BLaER1 treated with 17β-estradiol and CSF1 and Interleukin-3, amounts not matched to agents 10 nM and 100 nM (cell line): ENCODE data around the gene AGT.

Experiments
- H3K27ac ChIP-seq, 11 experiments: shearing (Covaris generic); formaldehyde crosslinking; 2 replicates each; pipeline ENCODE4 v1.8.1; 2022
- H3K27me3 ChIP-seq, 11 experiments: shearing (Covaris generic); formaldehyde crosslinking; 2 replicates each; pipeline ENCODE4 v1.8.1; 2022
- H3K36me3 ChIP-seq, 11 experiments: shearing (Covaris generic); formaldehyde crosslinking; 2 replicates each; pipeline ENCODE4 v1.8.1; 2022
- H3K4me1 ChIP-seq, 10 experiments: shearing (Covaris generic); formaldehyde crosslinking; 2 replicates each; pipeline ENCODE4 v1.8.1; 2022
- H3K4me2 ChIP-seq, 11 experiments: shearing (Covaris generic); formaldehyde crosslinking; 2 replicates each; pipeline ENCODE4 v1.8.1; 2022
- H3K4me3 ChIP-seq, 10 experiments: shearing (Covaris generic); formaldehyde crosslinking; 2 replicates each; pipeline ENCODE4 v1.8.1; 2022
- H3K9ac ChIP-seq, 11 experiments: shearing (Covaris generic); formaldehyde crosslinking; 2 replicates each; pipeline ENCODE4 v1.8.1; 2022
- H3K9me3 ChIP-seq, 11 experiments: shearing (Covaris generic); formaldehyde crosslinking; replicated peaks in 1 of 11; 2 replicates each; pipeline ENCODE4 v1.8.1; 2022
- H4K20me1 ChIP-seq, 11 experiments: shearing (Covaris generic); formaldehyde crosslinking; 2 replicates each; pipeline ENCODE4 v1.8.1; 2022
- Cebpa-rat ChIP-seq, 11 experiments: shearing (Covaris generic); IDR thresholded peaks; 2 replicates each; pipeline ENCODE4 v1.8.1; 2022

Gene AGT

GRCh38 chr1:230711245-230711644, 2.7 kb downstream of the AGT start:
- H3K36me3 ChIP-seq = no peaks in the 10 kb centered on the region
- H3K27me3 ChIP-seq = no peaks in the 10 kb centered on the region
- peaks cover 3 to 10% (median 8%) of the 10 kb centered on the region in 11 experiments for H3K9me3 ChIP-seq
- TF ChIP-seq Cebpa-rat (IDR thresholded peaks at IDR 0.05) = no peak
- no peak overlapping the region for H3K27ac ChIP-seq
- no peak overlapping the region for H3K4me3 ChIP-seq
- no peak overlapping the region for H3K9ac ChIP-seq
- H4K20me1 ChIP-seq = no peaks in the 10 kb centered on the region
- no peak overlapping the region for H3K4me2 ChIP-seq
- H3K4me1 ChIP-seq = peaks cover 5 to 12% (median 10%) of the 10 kb centered on the region in 10 experiments; a peak in 17 of 20 replicates

GRCh38 chr1:230710543-230710904, 3.4 kb downstream of the AGT start:
- Histone ChIP-seq H3K36me3 (no peaks in the 10 kb centered on the region), H3K27me3 (no peaks in the 10 kb centered on the region), H4K20me1 (no peaks in the 10 kb centered on the region), H3K4me3 (no peak overlapping the region), H3K9me3 (peaks cover 0 to 2% (median under 1%) of the 10 kb centered on the region in 11 experiments; a peak in 4 of 22 replicates), H3K4me1 (peaks cover 5 to 12% (median 10%) of the 10 kb centered on the region in 10 experiments; a peak in 17 of 20 replicates), H3K27ac (no peak overlapping the region), H3K9ac (no peak overlapping the region), H3K4me2 (no peak overlapping the region)
- no peak for TF ChIP-seq Cebpa-rat (IDR thresholded peaks at IDR 0.05)

- H3K27me3 ChIP-seq = no peaks in the 10 kb centered on the region
- H3K36me3 ChIP-seq = no peaks in the 10 kb centered on the region
- H4K20me1 ChIP-seq = no peaks in the 10 kb centered on the region
- no peak overlapping the region for H3K9ac ChIP-seq
- no peaks in the 10 kb centered on the region for H3K9me3 ChIP-seq
- peaks cover 5 to 12% (median 10%) of the 10 kb centered on the region in 10 experiments; a peak in 17 of 20 replicates for H3K4me1 ChIP-seq
- H3K4me3 ChIP-seq = no peak overlapping the region
- no peak for TF ChIP-seq Cebpa-rat (IDR thresholded peaks at IDR 0.05)
- H3K4me2 ChIP-seq = no peak overlapping the region
- no peak overlapping the region for H3K27ac ChIP-seq
These were observed 4.0 kb downstream of the AGT start for GRCh38 chr1:230709619-230710542.

- H3K4me3 ChIP-seq = no peak overlapping the region
- no peak overlapping the region for H3K27ac ChIP-seq
- H3K9ac ChIP-seq = no peak overlapping the region
- H3K4me1 ChIP-seq = peaks cover 2 to 12% (median 9%) of the 10 kb centered on the region in 10 experiments; a peak in 17 of 20 replicates
- H3K9me3 ChIP-seq = no peaks in the 10 kb centered on the region
- H3K36me3 ChIP-seq = no peaks in the 10 kb centered on the region
- peak overlapping the region in 1 of 11 experiments; percentile 57; a peak in 2 of 22 replicates for H3K4me2 ChIP-seq
- 0 out of 22 replicates have a peak, but pooled peaks of 2 of the 11 experiments have one; percentile 28 to 30 for TF ChIP-seq Cebpa-rat (IDR thresholded peaks at IDR 0.05)
- no peaks in the 10 kb centered on the region for H3K27me3 ChIP-seq
- no peaks in the 10 kb centered on the region for H4K20me1 ChIP-seq
These were observed 5.0 kb downstream of the AGT start for GRCh38 chr1:230708631-230709580.

- no peak; a peak in 1 of 22 replicates for TF ChIP-seq Cebpa-rat (IDR thresholded peaks at IDR 0.05)
- no peaks in the 10 kb centered on the region for H3K27me3 ChIP-seq
These were observed 5.9 kb downstream of the AGT start for GRCh38 chr1:230707732-230708630.

GRCh38 chr1:230706887-230707731, 6.8 kb downstream of the AGT start:
- H3K4me3 ChIP-seq = no peak overlapping the region
- H3K9me3 ChIP-seq = no peaks in the 10 kb centered on the region
- peaks cover 0 to 18% (median 13%) of the 10 kb centered on the region in 10 experiments; a peak in 16 of 20 replicates for H3K4me1 ChIP-seq
- H3K9ac ChIP-seq = no peak overlapping the region
- peak overlapping the region in 6 of 11 experiments; percentile 39 to 68 (median 50); a peak in 4 of 22 replicates for H3K4me2 ChIP-seq
- TF ChIP-seq Cebpa-rat (IDR thresholded peaks at IDR 0.05) = no peak; a peak in 1 of 22 replicates
- H3K36me3 ChIP-seq = no peaks in the 10 kb centered on the region
- H3K27ac ChIP-seq = no peak overlapping the region
- H4K20me1 ChIP-seq = no peaks in the 10 kb centered on the region
- H3K27me3 ChIP-seq = no peaks in the 10 kb centered on the region

More at GRCh38 chr1:230707732-230708630, 5.9 kb downstream of the AGT start:
- no peaks in the 10 kb centered on the region for H4K20me1 ChIP-seq
- H3K4me3 ChIP-seq = no peak overlapping the region
- H3K36me3 ChIP-seq = no peaks in the 10 kb centered on the region
- no peak overlapping the region for H3K9ac ChIP-seq
- H3K4me1 ChIP-seq = peaks cover 0 to 17% (median 13%) of the 10 kb centered on the region in 10 experiments; a peak in 16 of 20 replicates
- no peak overlapping the region for H3K27ac ChIP-seq
- no peaks in the 10 kb centered on the region for H3K9me3 ChIP-seq
- H3K4me2 ChIP-seq = peak overlapping the region; percentile 16 to 68 (median 48); a peak in 20 of 22 replicates

GRCh38 chr1:230706020-230706699, 7.8 kb downstream of the AGT start:
- peaks cover 0 to 18% (median 13%) of the 10 kb centered on the region in 10 experiments; a peak in 16 of 20 replicates for H3K4me1 ChIP-seq
- no peak overlapping the region for H3K4me3 ChIP-seq
- H4K20me1 ChIP-seq = no peaks in the 10 kb centered on the region
- no peaks in the 10 kb centered on the region for H3K27me3 ChIP-seq
- H3K36me3 ChIP-seq = no peaks in the 10 kb centered on the region
- no peak overlapping the region for H3K4me2 ChIP-seq
- H3K9ac ChIP-seq = no peak overlapping the region
- no peaks in the 10 kb centered on the region for H3K9me3 ChIP-seq
- TF ChIP-seq Cebpa-rat (IDR thresholded peaks at IDR 0.05) = no peak
- H3K27ac ChIP-seq = no peak overlapping the region
